NOMO-1 treated with dmso at 0.1 percent for 144 hours (cell line): ENCODE data around the gene PDE7B.

Experiments used
- DNase-seq: peaks from one replicate; lab custom pipeline; 2025; ENCODE audit not compliant: unreplicated experiment; lab: John Stamatoyannopoulos, UW

PDE7B gene

DNA sequence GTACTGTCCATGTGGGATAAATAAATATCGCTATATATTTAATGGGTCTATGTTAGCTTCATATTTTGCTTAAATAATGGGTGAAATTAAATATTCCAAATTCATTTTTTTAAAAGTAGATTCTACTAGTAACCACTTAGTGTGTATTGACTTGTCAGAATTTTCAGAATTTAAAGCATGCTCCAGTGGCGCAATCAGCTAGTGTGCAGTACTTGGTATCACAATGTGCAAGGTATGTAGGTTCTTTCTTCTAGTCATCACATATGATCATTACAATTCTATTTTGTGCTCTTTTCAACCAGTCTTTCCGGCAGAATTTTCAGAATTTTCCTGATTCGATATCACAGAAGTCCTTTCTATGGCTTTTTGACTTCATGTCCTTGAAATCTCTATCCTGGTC is 32.6 kb downstream of the PDE7B start:
- DNase-seq = no peak

DNA sequence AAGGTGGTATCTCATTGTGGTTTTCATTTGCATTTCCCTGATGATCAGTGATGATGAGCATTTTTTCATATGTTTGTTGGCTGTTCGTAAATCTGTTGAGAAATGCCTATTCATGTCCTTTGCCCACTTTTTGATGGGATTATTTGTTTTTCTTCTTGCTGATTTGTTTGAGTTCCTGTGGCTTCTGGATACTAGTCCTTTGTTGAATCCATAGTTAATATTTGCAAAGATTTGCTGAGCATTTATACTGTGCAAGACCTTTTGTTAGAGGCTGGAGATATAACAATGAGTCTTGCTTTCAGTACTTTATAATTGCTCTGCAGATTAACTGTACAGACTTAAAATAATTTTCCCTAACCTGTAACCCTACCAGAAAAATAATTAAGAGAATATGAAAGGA is 35.6 kb downstream of the PDE7B start:
- no peak for DNase-seq

GRCh38 chr6:135888818-135889217 is 37.3 kb downstream of the PDE7B start:
- DNase-seq = no peak

DNA sequence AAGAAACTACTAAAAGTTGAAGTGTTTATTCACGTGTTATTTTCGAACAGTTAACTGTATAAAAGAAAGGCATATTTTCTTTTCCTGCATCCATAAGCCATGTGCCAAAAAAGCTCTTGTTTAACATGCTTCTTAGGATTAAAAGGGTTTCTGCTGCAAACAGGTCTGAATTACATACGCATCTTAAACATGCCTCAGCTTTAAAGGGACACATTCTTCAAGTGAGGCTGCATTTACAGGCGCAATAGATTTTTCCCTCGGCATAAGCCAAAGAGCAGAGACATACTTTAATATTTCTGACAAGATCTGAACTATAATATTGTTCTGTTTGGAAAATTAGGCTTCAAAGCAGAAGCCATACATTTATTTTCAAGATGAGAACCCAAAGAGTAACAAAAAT is 39.4 kb downstream of the PDE7B start:
- DNase-seq = no peak

DNA sequence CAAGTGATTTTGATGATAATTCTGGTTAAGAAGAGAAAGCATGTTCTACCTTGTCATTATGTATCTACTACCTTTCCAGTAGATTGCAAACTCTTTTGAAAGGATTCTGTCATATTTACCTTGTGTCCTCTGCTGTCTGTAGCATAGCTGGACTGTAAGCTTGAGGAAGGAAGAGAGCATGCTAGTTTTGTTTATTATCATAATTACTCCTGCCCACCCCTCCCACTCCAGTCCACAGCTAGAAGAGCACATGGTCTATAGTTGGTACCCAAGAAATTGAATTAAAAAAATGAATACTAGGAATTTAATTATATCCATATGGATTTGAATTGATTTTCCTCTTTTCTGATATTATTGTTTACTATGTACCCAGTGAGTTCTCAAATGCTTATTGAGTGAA is 40.2 kb downstream of the PDE7B start:
- no peak for DNase-seq

DNA sequence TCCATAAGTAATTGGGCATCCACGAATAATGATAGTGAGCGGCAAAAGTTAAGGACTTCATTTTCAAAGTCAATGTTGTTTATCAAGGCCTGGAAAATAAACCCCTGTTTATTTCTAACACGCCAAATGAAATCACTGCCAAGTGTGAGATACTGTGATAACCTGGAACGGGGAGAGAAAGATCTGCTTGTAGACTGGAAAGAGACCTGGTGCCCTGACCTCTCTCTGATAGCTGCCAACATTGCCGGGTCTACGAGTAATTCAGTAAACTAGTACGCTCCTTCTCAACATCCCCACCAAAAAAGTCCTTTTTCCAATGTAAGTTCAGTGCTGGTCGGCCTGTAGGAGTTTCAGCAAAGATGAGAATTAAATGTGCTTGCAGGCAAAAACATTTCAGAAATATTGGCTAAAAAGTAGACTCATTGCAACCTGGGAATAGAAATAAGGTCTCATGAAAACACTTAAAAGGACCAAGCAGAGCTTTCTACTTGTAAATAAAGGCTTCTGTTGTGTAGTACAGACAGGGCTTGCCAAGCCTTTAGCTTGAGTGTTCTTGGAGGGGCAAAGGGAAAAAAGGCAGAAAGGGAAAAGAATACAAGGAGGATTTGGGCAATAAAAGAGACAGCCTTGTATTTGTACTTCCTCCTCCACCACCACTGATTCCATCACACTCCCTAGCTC is 43.9 kb downstream of the PDE7B start:
- no peak for DNase-seq

GRCh38 chr6:135897087-135897486 is 45.6 kb downstream of the PDE7B start:
- DNase-seq = no peak

- DNase-seq = no peak
Observed at GRCh38 chr6:135901774-135902524, 50.4 kb downstream of the PDE7B start.

GRCh38 chr6:135902756-135903331 is 51.3 kb downstream of the PDE7B start:
- no peak for DNase-seq

- DNase-seq = no peak
Observed at GRCh38 chr6:135904666-135905065, 53.2 kb downstream of the PDE7B start.

DNA sequence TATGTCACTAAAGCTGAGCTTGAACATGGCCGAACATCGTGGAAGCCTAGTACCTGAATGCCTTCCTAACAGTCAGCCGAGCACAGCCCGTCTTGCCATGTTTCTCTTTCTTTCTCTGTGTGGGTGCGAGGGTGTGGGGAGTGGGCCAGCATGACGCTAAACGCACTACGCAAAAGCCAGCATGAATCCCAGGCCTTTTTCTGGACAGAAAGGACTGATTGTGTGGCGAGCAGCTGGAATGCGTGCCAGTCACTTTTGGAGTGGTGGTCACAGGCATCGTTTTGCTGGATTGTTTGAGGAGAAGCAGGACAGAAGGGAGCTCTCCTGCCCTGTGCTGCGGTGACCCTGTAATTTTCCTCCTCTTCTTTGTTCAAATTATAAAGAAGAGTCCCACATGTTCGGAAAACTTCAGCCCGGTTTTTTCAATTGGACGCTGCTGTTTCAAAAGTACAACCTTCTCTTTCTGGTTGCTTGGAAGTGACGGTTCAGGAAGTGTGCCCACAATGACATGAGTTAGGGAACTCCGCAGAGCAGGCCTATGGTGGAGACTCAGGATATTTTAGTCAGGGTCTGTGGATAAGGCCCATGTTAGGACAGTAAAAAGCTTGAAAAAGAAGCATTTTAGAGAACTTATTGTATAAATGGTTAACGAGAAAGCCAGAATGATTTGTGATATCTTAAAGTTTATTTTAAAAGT is 54.3 kb downstream of the PDE7B start:
- no peak for DNase-seq

DNA sequence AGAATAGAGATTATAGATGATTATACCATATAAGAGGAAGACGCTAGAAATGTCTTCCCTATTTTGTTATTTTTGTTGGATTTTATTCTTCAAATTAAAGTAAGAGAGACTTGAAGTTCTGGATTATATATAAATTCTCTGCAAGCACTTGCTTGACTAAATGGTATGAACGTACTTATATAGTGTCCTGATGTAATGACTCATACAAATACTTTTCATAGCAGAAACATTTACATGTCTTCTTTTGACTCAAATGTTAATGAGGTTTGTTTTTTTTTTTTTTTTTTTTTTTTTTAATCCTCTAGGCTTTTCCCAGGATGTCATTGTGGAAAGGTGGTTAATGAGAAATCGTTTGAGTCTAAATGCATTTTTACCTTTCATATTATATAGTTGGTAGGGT is 55.0 kb downstream of the PDE7B start:
- no peak for DNase-seq

GRCh38 chr6:135906972-135907465 is 55.5 kb downstream of the PDE7B start:
- no peak for DNase-seq

GRCh38 chr6:135909737-135910387 is 58.4 kb downstream of the PDE7B start:
- DNase-seq = peak; percentile 34

DNA sequence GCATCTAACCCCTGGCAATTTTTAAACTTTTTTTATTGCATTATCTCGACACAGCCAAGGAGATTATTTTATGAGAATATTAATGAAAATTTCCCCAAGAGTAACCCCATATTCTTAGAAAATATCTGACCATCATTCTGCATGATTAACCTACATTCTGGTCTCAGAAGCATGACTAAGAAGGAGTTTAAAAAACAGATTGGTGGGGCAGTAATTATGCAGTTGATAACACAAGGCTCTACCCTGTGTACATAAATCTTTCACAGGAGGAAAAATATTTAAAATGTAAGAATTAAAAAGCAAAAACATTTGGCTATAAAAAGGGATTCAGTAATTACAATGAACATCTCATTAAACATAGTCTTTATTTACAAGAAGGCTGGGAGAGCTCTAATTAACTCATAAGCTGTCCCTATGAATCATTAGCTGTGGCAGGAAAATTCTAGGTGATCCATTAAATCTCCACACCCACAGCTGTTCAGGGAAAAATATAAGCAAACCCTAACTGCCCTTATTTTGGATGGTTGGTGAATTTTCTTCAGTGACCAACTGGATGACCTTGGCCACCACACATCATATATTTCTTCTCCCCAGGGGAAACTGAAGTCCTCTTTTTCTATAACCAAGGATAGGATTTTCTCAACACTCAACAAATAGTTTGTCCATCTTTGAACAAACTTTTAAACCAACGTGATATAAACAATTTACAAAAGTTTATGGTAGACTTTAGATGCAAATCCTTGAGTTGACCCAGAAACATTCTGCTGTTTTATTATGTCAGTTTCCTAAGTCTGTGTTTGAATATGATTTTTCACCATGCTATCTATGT is 59.5 kb downstream of the PDE7B start:
- DNase-seq = no peak

DNA sequence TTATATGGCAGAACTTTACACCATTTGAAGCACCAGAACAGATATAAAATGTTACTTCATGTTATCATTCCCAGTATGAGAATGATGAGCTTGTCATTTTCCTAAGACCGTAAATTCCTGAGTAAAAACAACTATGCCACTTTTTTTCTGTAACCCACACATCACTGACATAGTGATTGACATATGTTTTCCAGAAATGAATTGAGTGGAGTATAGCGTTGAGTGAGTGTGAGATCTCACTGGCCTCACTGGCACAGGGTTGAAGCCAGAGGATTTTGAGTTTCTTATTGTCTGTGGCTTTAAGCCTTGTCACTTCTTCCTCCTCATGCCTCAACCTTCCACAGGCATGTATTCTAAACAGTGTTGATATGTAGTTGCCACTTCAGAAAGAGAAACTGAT is 62.3 kb downstream of the PDE7B start:
- DNase-seq = no peak

DNA sequence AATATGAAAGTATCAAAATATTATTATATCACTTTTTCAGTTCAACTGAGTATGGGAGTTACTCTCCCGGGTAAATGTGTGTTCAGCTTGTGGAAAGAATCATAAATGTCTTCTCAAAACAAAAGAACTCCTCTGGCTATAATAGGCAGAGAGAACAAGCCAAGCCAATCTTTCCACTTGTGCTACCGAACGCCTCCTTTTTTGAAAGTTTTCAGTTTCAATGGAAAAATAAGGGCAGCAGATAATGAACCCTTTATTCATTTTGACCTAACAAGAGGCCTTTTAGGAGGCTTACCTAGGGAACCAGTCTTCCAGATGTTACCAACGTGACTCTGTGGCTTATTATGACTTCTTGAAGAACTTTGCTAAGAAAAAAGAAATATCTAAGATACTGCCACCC is 67.5 kb downstream of the PDE7B start:
- DNase-seq = no peak

- no peak for DNase-seq
Observed at GRCh38 chr6:135920689-135921088, 69.2 kb downstream of the PDE7B start.

GRCh38 chr6:135921188-135921587 is 69.7 kb downstream of the PDE7B start:
- no peak for DNase-seq

- no peak for DNase-seq
Observed at GRCh38 chr6:135922174-135922573, 70.7 kb downstream of the PDE7B start.
